ENCODE results near the gene IQCN. TPM values are rescaled to one million over a fixed set of nuclear protein-coding genes. Genes with fewer than 3 reads are reported as not detected.
A peak's percentile ranks its signal among the peaks of the same experiment; 100 is the strongest.

IQCN gene
- total and polyA plus RNA-seq, 10 of the 15 experiments (the other 5 are each of a cell fraction or from before 2014, with no cell fraction given), result 0.01 to 0.54 (median 0.23) TPM; not detected in 3

- H3K4me2 ChIP-seq (ENCODE audit: control insufficient read depth, insufficient read depth), result peak overlapping the region; percentile 97
- peak overlapping the region; percentile 18; the same call in 1 of the 2 replicates for H3K4me3 ChIP-seq
- SMC1A ChIA-PET (ENCODE audit: uncharacterized antibody, unreplicated experiment), result interaction anchor here (0.6 to 1.9 kb wide), 13 partner anchors 14 to 338 kb away, joined by 3 to 10 read pairs (median 5); partner anchors contain the start of gene RAB3A
- H2AFZ ChIP-seq (ENCODE audit: control insufficient read depth, low read depth, low read length), result peak overlapping the region; percentile 94
- H4K20me1 ChIP-seq (ENCODE audit: control insufficient read depth, insufficient read depth), result no peaks in the 10 kb centered on the region
- ATAC-seq (peak; percentile 99), DNase-seq (ENCODE audit: low read depth, low spot score) (peak; percentile 80), FAIRE-seq (peak; percentile 99)
- H3K4me1 ChIP-seq (ENCODE audit: control insufficient read depth, insufficient read depth, low read length), result peaks cover 19% of the 10 kb centered on the region
- H3K27me3 ChIP-seq (replicated peaks in 1 of 2; ENCODE audit: control insufficient read depth in 2 of 2, insufficient read depth in 2 of 2, low read length in 1 of 2), result peaks cover 0 to 7% of the 10 kb centered on the region in 2 experiments; a peak in 3 of 4 replicates
- no peaks in the 10 kb centered on the region for H3K36me3 ChIP-seq (ENCODE audit: control insufficient read depth in 2 of 2, insufficient read depth in 2 of 2, low read length in 1 of 2)
- POLR2A ChIA-PET, result interaction anchor here (0.6 to 2.4 kb wide), 19 partner anchors 8 to 119 kb away, joined by 3 to 9 read pairs (median 3); partner anchors contain the start of genes JUND and PIK3R2
- BruUV-seq (replicated peaks), result no TSS peak
- H3K79me2 ChIP-seq (ENCODE audit: control insufficient read depth, insufficient read depth, low read length), result no peaks in the 10 kb centered on the region
- CTCF ChIA-PET, result interaction anchor here (0.5 to 2.9 kb wide), 19 partner anchors 12 to 419 kb away, joined by 3 to 21 read pairs (median 4); partner anchors contain the start of genes GDF15 and JUND
- RAD21 ChIA-PET (ENCODE audit: unreplicated experiment), result interaction anchor here (0.6 to 1.6 kb wide), 19 partner anchors 10 to 185 kb away, joined by 3 to 17 read pairs (median 5); partner anchors contain the start of genes JUND, LSM4 and RAB3A
- H3K9ac ChIP-seq (ENCODE audit: control insufficient read depth, insufficient read depth, low read length), result peak overlapping the region; percentile 46; the same call in 1 of the 2 replicates
- in situ Hi-C loops (cut with MboI), result no loop called here
- H3K9me3 ChIP-seq (replicated peaks; ENCODE audit: control insufficient read depth, insufficient read depth, low read length), result no peaks in the 10 kb centered on the region; the same call in 2 of the 3 replicates
- no peak overlapping the region for H3K27ac ChIP-seq (ENCODE audit: control insufficient read depth, insufficient read depth)
- WGBS (ENCODE audit: insufficient coverage, insufficient replicate concordance, low lambda C conversion rate, missing lambda C conversion rate), result 3% methylated on average over 69 of the region's 81 CpGs
- intact Hi-C loops (cut with micrococcal nuclease; ENCODE audit: unreplicated experiment), result no loop called here
- no peak for TF ChIP-seq CEBPZ (IDR thresholded peaks at IDR 0.05; ENCODE audit: low read depth, low read length)
- TF ChIP-seq DPF2 (IDR thresholded peaks at IDR 0.05), result 0 out of 2 replicates have a peak, but pooled peaks have one; percentile 23
- TF ChIP-seq SIX5 (IDR thresholded peaks at IDR 0.05; ENCODE audit: low read depth, low read length, severe bottlenecking), result no peak
- TF ChIP-seq BHLHE40 (IDR thresholded peaks at IDR 0.05; ENCODE audit: borderline replicate concordance in 1 of 2, low read depth in 2 of 2, low read length in 1 of 2), result no peak
- TF ChIP-seq PAX5 (IDR thresholded peaks at IDR 0.05; ENCODE audit: borderline replicate concordance, low read depth, low read length), result no peak
- TF ChIP-seq SRF (IDR thresholded peaks at IDR 0.05; ENCODE audit: low read depth in 2 of 2, low read length in 2 of 2), result no peak
- TF ChIP-seq GABPA (IDR thresholded peaks at IDR 0.05; ENCODE audit: low read depth), result no peak
- no peak for TF ChIP-seq CHD1 (IDR thresholded peaks at IDR 0.05; ENCODE audit: low read depth, low read length)
- no peak for TF ChIP-seq NFIC (IDR thresholded peaks at IDR 0.05; ENCODE audit: low read depth, low read length)
- TF ChIP-seq NR2C1 (IDR thresholded peaks at IDR 0.05), result no peak
- TF ChIP-seq SMAD1 (IDR thresholded peaks at IDR 0.05; ENCODE audit: low read depth, partially characterized antibody), result no peak
- TF ChIP-seq HDAC6 (IDR thresholded peaks at IDR 0.05; ENCODE audit: unreplicated experiment), result no peak
- TF ChIP-seq IRF4 (IDR thresholded peaks at IDR 0.05; ENCODE audit: low read depth, low read length), result no peak
- no peak for TF ChIP-seq PML (IDR thresholded peaks at IDR 0.05; ENCODE audit: low read length)
- no peak for TF ChIP-seq BCLAF1 (IDR thresholded peaks at IDR 0.05)
- TF ChIP-seq ZNF384 (IDR thresholded peaks at IDR 0.05; ENCODE audit: borderline replicate concordance, low read depth, low read length), result no peak
- 0 out of 2 replicates have a peak, but pooled peaks have one; percentile 46 for TF ChIP-seq NR2F1 (conservative IDR thresholded peaks at IDR 0.05)
- no peak for TF ChIP-seq EED (IDR thresholded peaks at IDR 0.05; ENCODE audit: low read depth)
Observed at GRCh38 chr19:18224525-18225354, 49.5 kb downstream of the IQCN start.
